Retinal pigment epithelial cell (primary cell): ENCODE results near the gene SIGLEC7.
"Not testable (repeated sequence)": the region's sequence is repeated elsewhere in the genome, so short reads cannot be mapped to it uniquely, and the experiment has no call there.

Experiments used
- DNase-seq: peaks from one replicate; pipeline ENCODE4 v3.0.0-alpha.2; 2010; ENCODE audit warnings: low read depth
- H3K4me3 ChIP-seq: 2 replicates; pipeline ENCODE4 v1.5.1; 2011; ENCODE audit warnings: mild to moderate bottlenecking, low read length, control low read depth, moderate library complexity
- TF ChIP-seq, protein P1 (sequence below): conservative IDR thresholded peaks from 2 replicates; pipeline ENCODE4 v1.5.1; 2011; ENCODE audit warnings: low read depth, low read length, control low read depth, inconsistent platforms

The SIGLEC7 gene

DNA sequence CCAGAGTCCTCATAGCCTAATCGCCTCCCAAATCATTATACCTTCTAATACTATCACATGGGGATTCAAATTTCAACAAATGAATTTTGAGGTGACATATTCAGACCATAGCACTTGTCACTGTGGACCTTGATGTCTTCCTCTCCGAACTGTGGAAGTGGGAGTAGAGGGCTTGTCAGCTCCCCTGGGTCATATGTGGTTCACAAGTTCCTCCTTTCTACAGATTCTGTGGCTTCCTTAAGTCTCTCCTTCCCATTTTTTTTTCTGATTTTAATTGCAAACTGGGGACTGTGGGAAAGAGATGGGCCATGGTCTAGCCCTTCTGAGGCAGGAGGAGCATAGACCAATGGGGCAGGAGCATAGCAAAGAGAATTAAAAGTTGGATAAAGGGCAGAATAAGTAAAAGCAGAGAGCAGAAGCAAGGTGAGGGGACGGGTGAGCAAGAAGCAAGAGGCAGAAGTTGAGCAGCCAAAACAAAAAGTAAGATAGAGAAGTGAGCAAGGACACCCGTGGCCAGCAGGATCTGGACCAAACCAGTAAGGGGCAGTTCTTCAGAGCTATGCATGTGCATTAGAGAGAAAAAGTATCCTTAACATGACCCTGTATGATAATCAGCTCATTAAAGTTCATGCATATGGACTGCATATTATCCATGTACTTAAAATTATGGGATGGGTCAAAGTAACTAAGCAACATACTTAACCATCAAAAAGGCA is 2.6 kb upstream of the SIGLEC7 start:
- H3K4me3 ChIP-seq = no peak overlapping the region
- DNase-seq = no peak
- TF ChIP-seq, protein P1, sequence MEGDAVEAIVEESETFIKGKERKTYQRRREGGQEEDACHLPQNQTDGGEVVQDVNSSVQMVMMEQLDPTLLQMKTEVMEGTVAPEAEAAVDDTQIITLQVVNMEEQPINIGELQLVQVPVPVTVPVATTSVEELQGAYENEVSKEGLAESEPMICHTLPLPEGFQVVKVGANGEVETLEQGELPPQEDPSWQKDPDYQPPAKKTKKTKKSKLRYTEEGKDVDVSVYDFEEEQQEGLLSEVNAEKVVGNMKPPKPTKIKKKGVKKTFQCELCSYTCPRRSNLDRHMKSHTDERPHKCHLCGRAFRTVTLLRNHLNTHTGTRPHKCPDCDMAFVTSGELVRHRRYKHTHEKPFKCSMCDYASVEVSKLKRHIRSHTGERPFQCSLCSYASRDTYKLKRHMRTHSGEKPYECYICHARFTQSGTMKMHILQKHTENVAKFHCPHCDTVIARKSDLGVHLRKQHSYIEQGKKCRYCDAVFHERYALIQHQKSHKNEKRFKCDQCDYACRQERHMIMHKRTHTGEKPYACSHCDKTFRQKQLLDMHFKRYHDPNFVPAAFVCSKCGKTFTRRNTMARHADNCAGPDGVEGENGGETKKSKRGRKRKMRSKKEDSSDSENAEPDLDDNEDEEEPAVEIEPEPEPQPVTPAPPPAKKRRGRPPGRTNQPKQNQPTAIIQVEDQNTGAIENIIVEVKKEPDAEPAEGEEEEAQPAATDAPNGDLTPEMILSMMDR = no peak

DNA sequence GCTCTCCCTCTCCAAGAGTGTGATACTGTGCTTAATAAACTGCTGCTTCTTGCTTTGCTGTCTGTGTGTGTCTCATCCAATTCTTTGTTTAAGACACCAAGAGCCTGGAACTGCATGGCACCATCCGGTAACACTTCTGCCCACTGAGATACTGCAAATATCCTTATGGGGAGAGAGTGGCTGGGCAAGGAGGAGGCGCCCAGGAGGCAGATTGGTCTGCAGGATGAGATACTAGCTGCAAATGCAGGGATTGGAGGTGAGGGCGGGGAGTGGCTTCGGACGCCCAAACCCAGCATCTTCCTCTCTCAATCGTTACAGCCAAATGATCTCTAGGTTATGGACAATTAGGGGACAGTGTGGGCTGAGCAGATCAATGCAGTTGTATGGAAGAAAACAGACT is 1.7 kb upstream of the SIGLEC7 start:
- TF ChIP-seq, protein P1 = no peak
- no peak overlapping the region for H3K4me3 ChIP-seq
- no peak for DNase-seq

DNA sequence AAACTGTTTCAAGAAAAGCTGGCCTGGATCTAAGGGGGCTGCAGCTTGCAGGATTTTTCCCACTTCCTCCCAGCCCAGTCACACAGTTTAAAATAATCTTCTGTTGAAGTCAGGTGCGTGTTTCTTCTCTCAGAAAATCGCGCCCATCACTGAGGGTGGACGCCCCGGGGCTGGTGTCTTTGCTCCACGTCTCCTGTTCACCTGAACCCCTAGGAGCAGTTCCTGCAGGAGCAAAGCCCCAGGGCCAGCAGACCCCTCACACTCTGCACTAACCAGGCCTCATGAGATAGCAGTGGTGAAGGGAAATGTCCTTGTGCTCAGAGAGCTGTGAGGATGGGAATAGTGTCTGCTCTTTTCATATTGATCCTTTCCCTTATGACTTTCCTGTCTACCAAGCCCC is 920 bp upstream of the SIGLEC7 start:
- TF ChIP-seq, protein P1 = no peak
- H3K4me3 ChIP-seq = no peak overlapping the region
- no peak for DNase-seq

DNA sequence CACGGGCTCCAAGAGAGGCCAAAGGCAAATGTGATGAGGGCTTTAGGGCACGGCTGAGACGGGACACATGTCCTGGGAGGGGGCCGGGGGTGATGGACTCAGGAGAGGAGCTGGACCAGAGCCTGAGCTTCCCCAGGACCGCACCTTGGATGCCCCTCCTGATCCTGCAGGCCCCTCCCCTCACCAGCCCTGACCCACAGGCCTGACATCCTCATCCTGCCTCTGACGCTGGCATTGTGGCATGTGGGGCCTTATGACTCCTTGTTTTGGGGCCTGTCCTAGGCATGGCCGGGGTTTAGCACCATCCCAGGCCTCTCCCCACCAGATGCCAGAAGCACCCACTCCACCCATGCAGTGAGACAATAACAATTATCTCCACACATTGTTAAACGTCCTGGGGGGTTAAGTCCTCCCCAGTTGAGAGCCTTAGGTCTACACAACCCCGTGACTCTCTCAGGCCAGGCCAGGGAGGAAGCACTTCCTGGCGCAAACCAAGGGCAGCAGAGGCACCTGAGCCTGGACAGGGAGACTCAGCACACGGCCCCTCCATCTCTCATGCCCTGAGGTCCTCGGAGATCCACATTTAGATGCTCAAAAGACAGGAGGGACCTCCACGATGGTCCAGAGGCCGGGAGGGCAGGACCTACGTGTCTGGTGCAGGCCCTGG is 841 bp downstream of the SIGLEC7 start:
- DNase-seq, H3K4me3 ChIP-seq: not testable (repeated sequence)

DNA sequence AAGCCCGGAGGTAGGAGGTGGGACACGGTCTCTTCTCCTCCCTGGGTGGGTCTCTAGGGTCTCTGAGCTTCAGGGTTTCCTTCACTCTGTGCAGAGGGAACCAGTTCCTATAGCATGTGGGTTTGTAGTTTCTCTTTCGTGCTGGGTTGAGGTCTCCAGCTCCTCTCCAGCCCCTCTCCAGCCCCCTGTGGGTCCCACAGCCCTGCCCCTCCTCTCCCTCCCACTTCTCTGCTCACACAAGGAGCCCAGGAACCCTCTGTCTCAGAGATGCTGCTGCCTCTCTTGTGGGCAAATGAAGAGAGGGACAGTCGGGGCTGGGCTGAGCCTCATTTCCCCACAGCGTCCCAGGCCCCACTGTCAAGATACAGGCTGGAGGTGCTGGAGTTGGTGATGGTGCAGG is 1.4 kb downstream of the SIGLEC7 start:
- no peak for DNase-seq

DNA sequence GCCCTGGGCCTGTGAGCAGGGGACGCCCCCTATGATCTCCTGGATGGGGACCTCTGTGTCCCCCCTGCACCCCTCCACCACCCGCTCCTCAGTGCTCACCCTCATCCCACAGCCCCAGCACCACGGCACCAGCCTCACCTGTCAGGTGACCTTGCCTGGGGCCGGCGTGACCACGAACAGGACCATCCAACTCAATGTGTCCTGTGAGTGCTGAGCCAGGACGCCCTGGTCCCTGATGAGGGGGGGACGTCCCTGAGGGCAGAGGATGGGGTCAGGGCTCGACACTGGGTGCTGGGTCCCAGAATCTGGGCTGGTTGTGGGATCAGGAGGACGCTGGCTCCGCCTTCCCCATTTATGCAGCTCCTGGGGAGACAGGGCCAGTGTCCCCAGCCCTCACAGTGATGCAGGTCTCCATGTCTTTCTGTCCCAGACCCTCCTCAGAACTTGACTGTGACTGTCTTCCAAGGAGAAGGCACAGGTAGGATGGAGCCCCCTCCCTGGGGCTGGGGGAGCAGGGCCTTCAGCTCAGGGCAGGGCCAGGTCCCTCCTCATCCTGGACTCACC is 2.5 kb downstream of the SIGLEC7 start:
- H3K4me3 ChIP-seq = no peak overlapping the region
- TF ChIP-seq, protein P1 = no peak
- no peak for DNase-seq

More for the DNA sequence above, 1.4 kb downstream of the SIGLEC7 start:
- TF ChIP-seq, protein P1 = no peak
- no peak overlapping the region for H3K4me3 ChIP-seq

DNA sequence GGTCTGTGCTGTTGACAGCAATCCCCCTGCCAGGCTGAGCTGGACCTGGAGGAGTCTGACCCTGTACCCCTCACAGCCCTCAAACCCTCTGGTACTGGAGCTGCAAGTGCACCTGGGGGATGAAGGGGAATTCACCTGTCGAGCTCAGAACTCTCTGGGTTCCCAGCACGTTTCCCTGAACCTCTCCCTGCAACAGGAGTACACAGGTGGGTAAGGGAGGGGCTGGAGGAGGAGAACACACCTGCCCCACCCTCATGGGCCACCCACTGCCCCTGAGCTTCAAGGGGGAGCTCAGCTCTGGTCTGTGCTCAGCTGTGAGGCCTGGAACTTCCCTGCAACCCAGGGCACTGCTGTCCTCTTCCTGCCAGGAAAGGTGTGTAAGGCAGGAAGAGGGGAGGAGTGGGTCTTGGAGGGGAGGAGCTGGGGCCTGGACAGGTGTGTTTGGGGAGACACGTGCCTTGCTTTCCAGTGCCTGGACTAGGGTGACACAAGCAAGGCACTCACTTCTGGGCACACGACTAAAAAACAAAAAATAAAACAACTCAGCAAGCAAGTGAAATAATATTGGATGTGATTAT is 3.9 kb downstream of the SIGLEC7 start:
- DNase-seq = no peak
- no peak overlapping the region for H3K4me3 ChIP-seq
- TF ChIP-seq, protein P1 = no peak
